ENCODE data around the gene WIPF1.

DNA sequence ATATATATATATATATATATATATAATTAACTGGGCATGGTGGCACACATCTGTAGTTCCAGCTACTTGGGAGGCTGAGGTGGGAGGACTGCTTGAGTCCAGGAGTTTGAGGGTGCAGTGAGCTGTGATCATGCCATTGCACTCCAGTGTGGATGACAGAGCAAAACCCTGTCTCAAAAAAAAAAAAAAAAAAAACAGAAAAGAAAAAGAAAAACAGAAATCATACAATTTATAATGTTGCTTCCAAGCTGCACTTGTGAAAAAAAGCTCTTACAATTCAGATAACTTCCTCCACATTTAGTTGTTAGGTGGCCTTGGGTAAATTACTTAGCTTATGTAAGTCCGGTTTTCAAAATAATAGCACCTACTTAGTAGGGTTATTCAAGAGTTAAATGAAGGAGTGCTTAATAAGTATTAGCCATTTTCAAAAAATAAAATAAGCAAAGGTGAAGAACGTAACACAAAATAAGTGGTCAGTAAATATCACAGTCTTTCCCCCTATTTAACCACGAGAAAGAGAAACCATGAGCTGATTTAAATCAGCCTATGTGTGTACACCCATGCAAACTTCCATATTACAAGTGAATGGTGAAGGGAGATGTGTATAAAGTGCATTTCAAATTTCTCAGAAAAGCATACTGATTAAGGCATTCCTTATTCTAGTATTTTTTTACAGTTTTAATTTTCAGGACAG is 2.3 kb downstream of the WIPF1 start:
- TF ChIP-seq, protein P1, sequence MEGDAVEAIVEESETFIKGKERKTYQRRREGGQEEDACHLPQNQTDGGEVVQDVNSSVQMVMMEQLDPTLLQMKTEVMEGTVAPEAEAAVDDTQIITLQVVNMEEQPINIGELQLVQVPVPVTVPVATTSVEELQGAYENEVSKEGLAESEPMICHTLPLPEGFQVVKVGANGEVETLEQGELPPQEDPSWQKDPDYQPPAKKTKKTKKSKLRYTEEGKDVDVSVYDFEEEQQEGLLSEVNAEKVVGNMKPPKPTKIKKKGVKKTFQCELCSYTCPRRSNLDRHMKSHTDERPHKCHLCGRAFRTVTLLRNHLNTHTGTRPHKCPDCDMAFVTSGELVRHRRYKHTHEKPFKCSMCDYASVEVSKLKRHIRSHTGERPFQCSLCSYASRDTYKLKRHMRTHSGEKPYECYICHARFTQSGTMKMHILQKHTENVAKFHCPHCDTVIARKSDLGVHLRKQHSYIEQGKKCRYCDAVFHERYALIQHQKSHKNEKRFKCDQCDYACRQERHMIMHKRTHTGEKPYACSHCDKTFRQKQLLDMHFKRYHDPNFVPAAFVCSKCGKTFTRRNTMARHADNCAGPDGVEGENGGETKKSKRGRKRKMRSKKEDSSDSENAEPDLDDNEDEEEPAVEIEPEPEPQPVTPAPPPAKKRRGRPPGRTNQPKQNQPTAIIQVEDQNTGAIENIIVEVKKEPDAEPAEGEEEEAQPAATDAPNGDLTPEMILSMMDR (IDR thresholded peaks at IDR 0.05): no peak
- no peak for TF ChIP-seq POLR2A (IDR thresholded peaks at IDR 0.05)

Data from esophagus squamous epithelium (tissue), 4 donors.